Left hindlimb (tissue), 1 donor: ENCODE data around the gene UNC93A.
"Not testable (repeated sequence)": the region's sequence is repeated elsewhere in the genome, so short reads cannot be mapped to it uniquely, and the experiment has no call there.

ENCODE experiments used
- DNase-seq: peaks from one replicate; pipeline ENCODE4 v3.0.0-alpha.2; 2018

The UNC93A gene

GRCh38 chr6:167345960-167346359 lies 54.8 kb downstream of the UNC93A start:
- DNase-seq: no peak

GRCh38 chr6:167347226-167347625 lies 56.1 kb downstream of the UNC93A start:
- DNase-seq: no peak

GRCh38 chr6:167349631-167350274 lies 58.6 kb downstream of the UNC93A start:
- no peak for DNase-seq

DNA sequence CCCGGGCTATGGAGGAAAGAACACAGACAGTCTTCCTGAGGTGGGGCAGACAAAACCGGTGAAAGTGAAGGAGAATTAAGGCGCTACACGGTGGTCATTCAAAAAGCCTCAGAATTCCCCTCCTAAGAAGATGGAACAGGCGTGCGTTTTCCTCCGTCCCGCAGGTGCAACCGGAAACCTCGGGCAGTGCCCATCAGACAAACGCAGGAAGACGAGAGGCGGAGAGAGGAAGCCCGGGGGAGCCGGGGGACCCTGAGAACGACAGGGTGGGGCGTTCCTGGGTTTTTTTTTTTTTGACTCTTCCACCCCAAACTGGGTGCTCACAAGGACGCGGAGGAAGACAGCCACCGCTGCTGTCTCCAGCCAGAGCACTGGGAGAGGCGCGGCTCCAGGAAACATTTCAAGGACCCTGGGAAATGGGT lies 59.2 kb downstream of the UNC93A start:
- no peak for DNase-seq

DNA sequence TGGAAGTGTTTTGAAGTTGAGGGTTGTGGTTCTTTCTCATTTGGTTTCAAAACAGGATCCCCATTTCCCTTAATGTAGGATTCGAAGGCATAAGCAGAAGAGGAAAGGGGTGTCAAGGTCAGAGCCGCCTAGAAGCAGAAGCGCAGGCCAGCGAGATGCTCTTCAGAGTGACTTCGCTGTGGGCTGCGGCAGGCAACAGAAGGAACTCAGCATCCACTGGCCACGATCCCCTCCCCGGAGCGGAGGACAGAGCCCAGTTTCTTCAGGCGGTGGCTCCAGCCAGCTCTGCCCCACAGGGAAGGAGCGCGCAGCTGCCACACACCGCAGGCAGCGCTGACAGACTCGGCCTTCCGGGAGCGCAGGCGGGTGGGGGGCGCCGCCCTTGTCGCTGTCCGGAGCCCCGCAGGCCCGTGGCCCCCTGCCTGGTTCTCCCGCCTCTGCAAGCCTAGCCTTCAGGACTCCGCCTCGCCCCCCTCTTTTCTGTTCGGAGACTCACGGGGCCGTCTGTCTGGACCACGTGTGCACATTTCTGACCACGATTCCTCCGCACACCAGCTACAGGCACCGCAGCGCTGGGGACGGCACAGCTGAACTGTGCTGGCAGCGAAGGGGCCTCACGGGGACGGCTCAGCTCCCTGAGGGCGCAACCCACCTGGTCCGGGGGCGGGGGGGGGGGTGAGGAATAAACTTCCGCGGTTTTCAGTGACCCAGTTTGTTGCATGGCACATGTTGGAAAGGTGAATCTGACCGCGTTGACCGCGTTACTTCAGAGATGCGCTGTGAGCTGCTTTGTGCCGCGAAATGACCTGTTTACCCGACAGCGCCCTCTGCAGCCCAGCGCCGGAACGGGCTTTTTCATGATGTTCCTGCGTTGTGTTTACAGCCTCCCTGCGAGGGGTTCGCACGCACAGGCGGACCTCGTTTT lies 59.9 kb downstream of the UNC93A start:
- peak; percentile 74 for DNase-seq

- DNase-seq: no peak
Observed at GRCh38 chr6:167351656-167352345, 60.7 kb downstream of the UNC93A start.

DNA sequence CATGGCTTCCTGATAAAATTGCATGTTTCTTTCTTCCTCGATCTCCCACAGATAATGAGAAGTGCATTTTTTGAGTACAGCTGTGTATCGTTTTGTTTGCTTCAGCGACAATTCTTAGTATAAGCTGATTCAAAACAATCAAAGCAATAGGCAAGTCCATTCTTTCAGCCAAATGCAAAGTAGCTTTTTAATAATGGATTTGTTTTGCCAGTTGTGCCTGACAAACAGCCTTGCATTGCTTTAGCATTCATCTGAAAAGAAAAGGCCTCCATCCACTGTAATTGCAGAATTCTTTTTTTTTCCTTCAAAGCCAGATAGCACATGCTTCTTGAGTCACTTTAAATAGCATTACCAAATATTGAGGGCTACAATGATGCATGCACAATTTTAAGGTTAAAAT lies 65.8 kb downstream of the UNC93A start:
- DNase-seq: no peak

DNA sequence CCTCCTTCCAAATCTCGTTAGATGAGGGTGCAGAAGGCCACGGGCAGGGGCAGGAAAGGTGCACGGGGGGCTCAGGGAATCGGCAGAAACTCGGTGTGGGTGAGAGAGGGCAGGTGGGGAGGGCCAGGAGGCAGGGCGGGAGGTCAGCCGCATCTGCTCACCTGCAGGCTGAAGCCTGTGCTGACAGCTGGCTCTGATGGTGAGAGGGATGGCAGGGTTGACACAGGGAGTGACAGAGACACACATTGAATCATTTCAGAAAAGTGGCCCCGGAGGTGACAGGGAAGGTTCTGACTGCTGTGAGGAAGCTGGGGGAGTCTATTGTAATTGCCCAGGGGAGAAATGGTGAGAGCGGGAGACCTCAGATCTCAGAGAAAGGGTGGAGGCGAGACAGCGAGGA lies 67.3 kb downstream of the UNC93A start:
- DNase-seq: not testable (repeated sequence)

DNA sequence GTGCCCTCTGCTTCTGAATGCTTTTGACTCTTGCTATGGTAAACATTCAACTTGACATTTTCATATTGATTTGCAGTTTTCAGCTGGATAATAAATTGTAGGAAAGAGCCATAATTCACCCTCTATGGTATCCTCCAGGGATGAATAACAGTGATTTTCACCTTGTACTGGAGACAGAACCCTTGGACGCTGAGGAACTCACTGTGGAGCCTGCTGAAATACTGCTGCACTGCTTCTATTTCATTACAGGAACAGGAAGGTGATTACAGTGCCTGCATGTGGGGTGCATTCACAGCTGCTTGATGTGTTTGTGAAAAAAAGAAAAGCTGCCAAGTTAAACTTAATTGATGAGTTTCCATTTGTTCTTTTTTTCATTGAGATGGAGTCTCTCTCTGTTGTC lies 70.1 kb downstream of the UNC93A start:
- not testable (repeated sequence) for DNase-seq
